Mesodermal cell (in vitro differentiated cells): Measurements from ENCODE around the gene TMEM168.
"Not testable (repeated sequence)": the region's sequence is repeated elsewhere in the genome, so short reads cannot be mapped to it uniquely, and the experiment has no call there.

Experiments used
- H3K27ac ChIP-seq: 2 replicates; pipeline ENCODE4 v1.7.0; 2013; ENCODE audit warnings: mild to moderate bottlenecking, low read depth, low read length, moderate library complexity; ENCODE audit not compliant: severe bottlenecking
- H3K36me3 ChIP-seq: 2 replicates; pipeline ENCODE4 v1.7.1; 2013; ENCODE audit warnings: mild to moderate bottlenecking, low read length, moderate library complexity; ENCODE audit not compliant: control insufficient read depth, insufficient read depth
- H3K4me1 ChIP-seq: one replicate; pipeline ENCODE4 v1.7.1; 2013; ENCODE audit warnings: mild to moderate bottlenecking, low read length; ENCODE audit not compliant: insufficient read depth, control insufficient read depth, poor library complexity, severe bottlenecking
- H3K4me3 ChIP-seq: 2 replicates; pipeline ENCODE4 v1.7.0; 2013; ENCODE audit warnings: low read length, control low read depth, mild to moderate bottlenecking; ENCODE audit not compliant: insufficient read depth, poor library complexity, severe bottlenecking; ENCODE audit errors: extremely low read depth
- H3K9me3 ChIP-seq: 2 replicates; pipeline ENCODE4 v1.7.1; 2013; ENCODE audit warnings: mild to moderate bottlenecking, low read length, moderate library complexity; ENCODE audit not compliant: control insufficient read depth
- WGBS, 2 experiments: methylation state at CpG; one replicate each; pipeline ENCODE4 v1.1.5; 2013; ENCODE audit warnings: missing lambda C conversion rate in 2 of 2; ENCODE audit not compliant: insufficient coverage in 2 of 2; 5-methylcytosine and 5-hydroxymethylcytosine counted together

Gene TMEM168

GRCh38 chr7:112748381-112748780 is 41.8 kb downstream of the TMEM168 start:
- H3K4me1 ChIP-seq: no peaks in the 10 kb centered on the region
- H3K4me3 ChIP-seq: no peak overlapping the region
- no peaks in the 10 kb centered on the region for H3K36me3 ChIP-seq
- H3K27ac ChIP-seq: no peak overlapping the region
- H3K9me3 ChIP-seq: no peaks in the 10 kb centered on the region

GRCh38 chr7:112745635-112746034 is 44.6 kb downstream of the TMEM168 start:
- H3K27ac ChIP-seq: no peak overlapping the region
- no CpG with 5 or more reads among the region's 1 CpG for WGBS, 2 experiments
- no peaks in the 10 kb centered on the region for H3K4me1 ChIP-seq
- H3K36me3 ChIP-seq: no peaks in the 10 kb centered on the region
- H3K4me3 ChIP-seq: no peak overlapping the region
- H3K9me3 ChIP-seq: no peaks in the 10 kb centered on the region

GRCh38 chr7:112744818-112745217 is 45.4 kb downstream of the TMEM168 start:
- no peaks in the 10 kb centered on the region for H3K36me3 ChIP-seq
- no peak overlapping the region for H3K4me3 ChIP-seq
- 78 to 86% methylated on average over 1 of the region's 2 CpGs for WGBS, 2 experiments
- H3K27ac ChIP-seq: no peak overlapping the region
- no peaks in the 10 kb centered on the region for H3K4me1 ChIP-seq
- no peaks in the 10 kb centered on the region for H3K9me3 ChIP-seq

GRCh38 chr7:112743811-112744210 is 46.4 kb downstream of the TMEM168 start:
- 83 to 88% methylated on average over 1 of the region's 1 CpG for WGBS, 2 experiments

GRCh38 chr7:112740667-112741066 is 49.5 kb downstream of the TMEM168 start:
- WGBS, 2 experiments: 88 to 100% methylated on average over 1 of the region's 2 CpGs
- H3K4me3 ChIP-seq: no peak overlapping the region
- H3K27ac ChIP-seq: no peak overlapping the region
- H3K36me3 ChIP-seq: no peaks in the 10 kb centered on the region
- no peaks in the 10 kb centered on the region for H3K4me1 ChIP-seq
- no peaks in the 10 kb centered on the region for H3K9me3 ChIP-seq

More at GRCh38 chr7:112743811-112744210, 46.4 kb downstream of the TMEM168 start:
- H3K36me3 ChIP-seq: no peaks in the 10 kb centered on the region
- H3K27ac ChIP-seq: no peak overlapping the region
- H3K4me3 ChIP-seq: no peak overlapping the region
- no peaks in the 10 kb centered on the region for H3K9me3 ChIP-seq
- H3K4me1 ChIP-seq: no peaks in the 10 kb centered on the region

- WGBS, 2 experiments: 83% methylated on average over 3 of the region's 3 CpGs
- H3K4me3 ChIP-seq: no peak overlapping the region
- H3K4me1 ChIP-seq: no peaks in the 10 kb centered on the region
- no peaks in the 10 kb centered on the region for H3K36me3 ChIP-seq
- H3K27ac ChIP-seq: no peak overlapping the region
- peaks cover 5% of the 10 kb centered on the region for H3K9me3 ChIP-seq
Measured at GRCh38 chr7:112739436-112740180, 50.6 kb downstream of the TMEM168 start.

DNA sequence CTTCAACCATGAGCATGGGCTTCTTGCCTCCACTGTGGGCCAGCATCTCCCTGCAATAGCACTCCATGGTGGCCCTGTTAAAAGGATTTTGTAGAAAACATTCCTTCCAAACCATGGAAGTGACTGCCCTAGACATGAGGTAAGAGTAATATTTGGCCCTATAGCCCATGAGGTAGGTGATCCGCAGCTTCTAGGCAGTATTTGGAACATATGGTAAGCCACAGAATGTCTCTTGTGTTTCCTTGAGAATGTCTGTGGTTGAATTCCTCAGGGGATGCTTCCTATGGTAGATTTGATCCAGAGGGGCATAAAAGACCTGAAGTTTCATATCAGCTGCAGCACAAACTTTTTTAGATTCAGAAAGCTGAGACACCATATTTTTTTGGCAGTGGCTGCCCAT is 54.9 kb downstream of the TMEM168 start:
- 94% methylated on average over 1 of the region's 1 CpG; no CpG with 5 or more reads in 1 of the 2 experiments for WGBS, 2 experiments
- H3K9me3 ChIP-seq: peaks cover 5% of the 10 kb centered on the region
- no peaks in the 10 kb centered on the region for H3K4me1 ChIP-seq
- H3K36me3 ChIP-seq: no peaks in the 10 kb centered on the region
- H3K27ac ChIP-seq: no peak overlapping the region
- H3K4me3 ChIP-seq: no peak overlapping the region

- H3K36me3 ChIP-seq, H3K4me1 ChIP-seq, H3K9me3 ChIP-seq, H3K27ac ChIP-seq, H3K4me3 ChIP-seq: not testable (repeated sequence)
- WGBS, 2 experiments: 100% methylated on average over 1 of the region's 2 CpGs; no CpG with 5 or more reads in 1 of the 2 experiments
Measured at GRCh38 chr7:112731324-112731723, 58.9 kb downstream of the TMEM168 start.

- H3K4me3 ChIP-seq: no peak overlapping the region
- WGBS, 2 experiments: no CpG with 5 or more reads among the region's 3 CpGs
- no peaks in the 10 kb centered on the region for H3K4me1 ChIP-seq
- H3K9me3 ChIP-seq: no peaks in the 10 kb centered on the region
- H3K36me3 ChIP-seq: no peaks in the 10 kb centered on the region
- no peak overlapping the region for H3K27ac ChIP-seq
Measured at GRCh38 chr7:112726076-112726475, 64.1 kb downstream of the TMEM168 start.

DNA sequence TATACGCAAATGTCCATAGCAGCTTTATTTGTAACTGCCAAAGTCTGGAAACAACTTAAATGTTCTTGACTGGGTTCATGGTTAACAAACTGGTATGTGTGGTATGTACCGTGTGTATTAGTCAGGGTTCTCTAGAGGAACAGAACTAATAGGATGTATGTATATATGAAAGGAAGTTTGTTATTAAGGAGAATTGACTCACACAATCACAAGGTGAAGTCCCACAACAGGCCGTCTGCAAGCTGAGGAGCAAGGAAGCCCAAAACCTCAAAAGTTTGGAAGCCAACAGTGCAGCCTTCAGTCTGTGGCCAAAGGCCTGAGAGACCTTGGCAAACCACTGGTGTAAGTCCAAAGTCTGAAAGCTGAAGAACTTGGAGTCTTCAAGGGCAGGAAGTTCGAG is 66.8 kb downstream of the TMEM168 start:
- no peak overlapping the region for H3K4me3 ChIP-seq
- WGBS, 2 experiments: 87 to 95% methylated on average over 2 to 4 of the region's 4 CpGs
- no peak overlapping the region for H3K27ac ChIP-seq
- H3K9me3 ChIP-seq: no peaks in the 10 kb centered on the region
- no peaks in the 10 kb centered on the region for H3K4me1 ChIP-seq
- no peaks in the 10 kb centered on the region for H3K36me3 ChIP-seq

GRCh38 chr7:112721366-112721765 is 68.8 kb downstream of the TMEM168 start:
- H3K4me1 ChIP-seq: no peaks in the 10 kb centered on the region
- no peak overlapping the region for H3K27ac ChIP-seq
- no peaks in the 10 kb centered on the region for H3K36me3 ChIP-seq
- WGBS, 2 experiments: 60 to 92% methylated on average over 1 of the region's 1 CpG
- no peak overlapping the region for H3K4me3 ChIP-seq
- no peaks in the 10 kb centered on the region for H3K9me3 ChIP-seq
